ENCODE results near the gene ICAM1. TPM values are rescaled to one million over a fixed set of nuclear protein-coding genes. Genes with fewer than 3 reads are reported as not detected.
"Not testable (repeated sequence)": the region's sequence is repeated elsewhere in the genome, so short reads cannot be mapped to it uniquely, and the experiment has no call there.

The ICAM1 gene
- total and polyA plus RNA-seq, 2 of the 8 experiments (the other 6 are each of a cell fraction or from before 2014, with no cell fraction given): 4.0 to 9.4 TPM

DNA sequence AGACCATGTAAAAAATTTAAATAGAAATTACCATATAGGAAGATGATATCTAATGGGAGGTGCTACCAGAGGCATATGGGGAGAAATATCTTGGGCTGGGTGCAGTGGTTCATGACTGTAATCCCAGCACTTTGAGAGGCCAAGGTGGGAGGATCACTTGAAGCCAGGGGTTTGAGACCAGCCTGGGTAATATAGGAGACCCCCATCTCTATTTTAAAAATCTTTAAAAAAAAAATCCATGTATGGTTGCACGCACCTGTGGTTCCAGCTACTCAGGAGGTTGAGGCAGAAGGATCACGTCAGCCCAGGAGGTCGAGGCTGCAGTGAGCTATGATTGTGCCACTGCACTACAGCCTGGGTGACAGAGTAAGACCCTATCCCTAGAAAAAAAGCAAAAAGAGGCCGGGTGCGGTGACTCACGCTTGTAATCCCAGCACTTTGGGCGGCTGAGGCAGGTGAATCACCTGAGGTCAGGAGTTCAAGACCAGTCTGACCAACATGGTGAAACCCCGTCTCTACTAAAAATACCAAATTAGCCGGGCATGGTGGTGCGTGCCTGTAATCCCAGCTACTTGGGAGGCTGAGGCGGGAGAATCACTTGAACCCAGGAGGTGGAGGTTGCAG, 29.0 kb upstream of the ICAM1 start:
- H3K4me2 ChIP-seq (ENCODE audit: insufficient read depth in 1 of 2, low read depth in 2 of 2, low read length in 2 of 2); H2BK12ac ChIP-seq (ENCODE audit: low read depth, low read length); H4K91ac ChIP-seq (replicated peaks; ENCODE audit: insufficient read length, low read length); H3K56ac ChIP-seq (replicated peaks; ENCODE audit: insufficient read length, low read depth, low read length); DNase-seq (ENCODE audit: low read depth in 1 of 2, low spot score in 2 of 2); H3K36me3 ChIP-seq (ENCODE audit: control insufficient read depth in 2 of 4, insufficient read depth in 4 of 4, low read length in 3 of 4); H3K27ac ChIP-seq (ENCODE audit: low read depth, low read length); H4K20me1 ChIP-seq (replicated peaks in 1 of 2; ENCODE audit: control insufficient read depth in 1 of 2, insufficient read depth in 2 of 2, low read length in 2 of 2); H4K5ac ChIP-seq (ENCODE audit: insufficient read length, low read depth, low read length); H2BK120ac ChIP-seq (replicated peaks; ENCODE audit: low read depth, low read length); H3K9me3 ChIP-seq (ENCODE audit: insufficient read depth in 2 of 2, low read depth in 1 of 2, low read length in 1 of 2); H2AK5ac ChIP-seq (ENCODE audit: low read depth, low read length); H3K4ac ChIP-seq (replicated peaks; ENCODE audit: insufficient read length, low read depth, low read length); H3K4me1 ChIP-seq (replicated peaks in 1 of 4; ENCODE audit: control insufficient read depth in 3 of 4, insufficient read depth in 4 of 4, low read length in 3 of 4); H2BK15ac ChIP-seq (ENCODE audit: low read length); H3K79me2 ChIP-seq (ENCODE audit: control insufficient read depth in 1 of 2, insufficient read depth in 2 of 2, low read length in 2 of 2); H2BK5ac ChIP-seq (ENCODE audit: low read depth, low read length); FAIRE-seq; H2AFZ ChIP-seq (ENCODE audit: low read length); H2BK20ac ChIP-seq (ENCODE audit: low read length); H3K9ac ChIP-seq (replicated peaks in 1 of 4; ENCODE audit: extremely low read depth in 1 of 4, low read depth in 3 of 4, low read length in 3 of 4); H3K27me3 ChIP-seq (replicated peaks in 1 of 4; ENCODE audit: control insufficient read depth in 3 of 4, extremely low read depth in 1 of 4, insufficient read depth in 3 of 4, low read length in 3 of 4); H3K4me3 ChIP-seq (ENCODE audit: extremely low read depth in 1 of 4, insufficient read depth in 2 of 4, low read depth in 3 of 4, low read length in 4 of 4); H3K14ac ChIP-seq (ENCODE audit: insufficient read length); H3K79me1 ChIP-seq (ENCODE audit: low read depth, low read length); H4K8ac ChIP-seq (ENCODE audit: extremely low read depth, insufficient read depth, low read length); H3K23ac ChIP-seq (ENCODE audit: insufficient read length); H3K18ac ChIP-seq (ENCODE audit: extremely low read depth, low read length); H3K23me2 ChIP-seq (ENCODE audit: low read depth, low read length): not testable (repeated sequence)
- CTCF ChIA-PET (ENCODE audit: partially characterized antibody): interaction anchor here (0.6 to 2.7 kb wide), 4 partner anchors 8 to 143 kb away, joined by 3 to 12 read pairs (median 8); no protein-coding TSS in a partner anchor
- WGBS, 2 experiments (ENCODE audit: extremely low coverage in 1 of 2, insufficient coverage in 1 of 2, insufficient read length in 1 of 2, insufficient replicate concordance in 2 of 2, low coverage in 1 of 2, low lambda C conversion rate in 2 of 2, missing lambda C conversion rate in 1 of 2): 91% methylated on average over 11 of the region's 11 CpGs; no CpG with 5 or more reads in 1 of the 2 experiments
- POLR2A ChIA-PET (ENCODE audit: partially characterized antibody): interaction anchor here (0.7 kb wide), 1 partner anchor 147 kb away, joined by 3 read pairs; no protein-coding TSS in a partner anchor

Data from H1 (cell line).